GM12865 (cell line): ENCODE results near the gene ITK.
"Not testable (repeated sequence)": the region's sequence is repeated elsewhere in the genome, so short reads cannot be mapped to it uniquely, and the experiment has no call there.

Source experiments
- DNase-seq: peaks from one replicate; pipeline ENCODE4 v3.0.0; 2010; ENCODE audit warnings: low read depth
- H3K4me3 ChIP-seq: 2 replicates; pipeline ENCODE4 v1.5.1; 2011; ENCODE audit warnings: mild to moderate bottlenecking, low read depth, low read length, control low read depth
- TF ChIP-seq, protein P1 (sequence below): IDR thresholded peaks from 2 replicates; pipeline ENCODE4 v1.5.1; 2011; ENCODE audit warnings: low read length, control low read depth, low read depth, inconsistent platforms; ENCODE audit not compliant: insufficient read depth; ENCODE audit errors: missing control alignments

ITK gene

DNA sequence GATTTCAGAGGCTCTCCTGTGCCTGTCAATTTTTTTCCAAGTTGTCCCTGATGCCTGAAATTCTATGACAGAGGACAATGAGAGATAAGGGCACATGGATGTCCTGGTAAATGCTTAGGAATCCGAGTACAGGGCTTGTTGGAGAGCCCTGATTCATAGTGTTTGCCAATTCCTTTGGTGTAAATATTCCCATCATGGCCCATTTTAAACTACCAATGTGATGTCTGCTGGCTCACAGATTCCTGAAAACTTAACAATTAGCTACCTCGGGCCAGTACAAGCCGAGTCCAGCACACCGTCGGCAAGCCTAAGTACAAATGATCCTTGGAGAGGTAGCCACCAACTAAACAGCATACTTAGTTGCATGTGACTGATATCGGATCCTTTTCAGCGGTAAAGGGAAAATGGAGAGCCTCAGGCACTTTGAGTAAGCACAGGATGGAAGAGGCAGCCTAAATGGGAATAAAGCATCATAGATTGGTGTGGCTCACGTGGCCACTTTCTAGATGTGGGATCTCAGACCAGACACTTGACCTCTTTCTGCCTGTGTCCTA, 3.6 kb downstream of the ITK start:
- DNase-seq = no peak
- TF ChIP-seq, protein P1, sequence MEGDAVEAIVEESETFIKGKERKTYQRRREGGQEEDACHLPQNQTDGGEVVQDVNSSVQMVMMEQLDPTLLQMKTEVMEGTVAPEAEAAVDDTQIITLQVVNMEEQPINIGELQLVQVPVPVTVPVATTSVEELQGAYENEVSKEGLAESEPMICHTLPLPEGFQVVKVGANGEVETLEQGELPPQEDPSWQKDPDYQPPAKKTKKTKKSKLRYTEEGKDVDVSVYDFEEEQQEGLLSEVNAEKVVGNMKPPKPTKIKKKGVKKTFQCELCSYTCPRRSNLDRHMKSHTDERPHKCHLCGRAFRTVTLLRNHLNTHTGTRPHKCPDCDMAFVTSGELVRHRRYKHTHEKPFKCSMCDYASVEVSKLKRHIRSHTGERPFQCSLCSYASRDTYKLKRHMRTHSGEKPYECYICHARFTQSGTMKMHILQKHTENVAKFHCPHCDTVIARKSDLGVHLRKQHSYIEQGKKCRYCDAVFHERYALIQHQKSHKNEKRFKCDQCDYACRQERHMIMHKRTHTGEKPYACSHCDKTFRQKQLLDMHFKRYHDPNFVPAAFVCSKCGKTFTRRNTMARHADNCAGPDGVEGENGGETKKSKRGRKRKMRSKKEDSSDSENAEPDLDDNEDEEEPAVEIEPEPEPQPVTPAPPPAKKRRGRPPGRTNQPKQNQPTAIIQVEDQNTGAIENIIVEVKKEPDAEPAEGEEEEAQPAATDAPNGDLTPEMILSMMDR = no peak
- H3K4me3 ChIP-seq = no peak overlapping the region

DNA sequence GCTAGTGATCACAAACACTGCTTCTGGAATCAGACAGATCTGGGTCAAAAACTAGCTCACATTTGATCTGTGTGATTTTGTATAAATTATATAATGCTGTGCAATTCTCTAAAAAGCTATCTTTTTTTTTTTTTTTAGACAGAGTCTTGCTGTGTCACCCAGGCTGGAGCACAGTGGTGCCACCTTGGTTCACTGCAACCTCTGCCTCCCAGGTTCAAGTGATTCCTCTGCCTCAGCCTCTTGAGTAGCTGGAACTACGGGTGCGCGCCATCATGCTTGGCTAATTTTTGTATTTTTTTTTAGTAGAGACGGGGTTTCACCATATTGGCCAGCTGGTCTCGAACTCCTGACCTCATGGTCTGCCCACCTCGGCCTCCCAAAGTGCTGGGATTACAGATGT, 4.5 kb downstream of the ITK start:
- DNase-seq, H3K4me3 ChIP-seq: not testable (repeated sequence)

DNA sequence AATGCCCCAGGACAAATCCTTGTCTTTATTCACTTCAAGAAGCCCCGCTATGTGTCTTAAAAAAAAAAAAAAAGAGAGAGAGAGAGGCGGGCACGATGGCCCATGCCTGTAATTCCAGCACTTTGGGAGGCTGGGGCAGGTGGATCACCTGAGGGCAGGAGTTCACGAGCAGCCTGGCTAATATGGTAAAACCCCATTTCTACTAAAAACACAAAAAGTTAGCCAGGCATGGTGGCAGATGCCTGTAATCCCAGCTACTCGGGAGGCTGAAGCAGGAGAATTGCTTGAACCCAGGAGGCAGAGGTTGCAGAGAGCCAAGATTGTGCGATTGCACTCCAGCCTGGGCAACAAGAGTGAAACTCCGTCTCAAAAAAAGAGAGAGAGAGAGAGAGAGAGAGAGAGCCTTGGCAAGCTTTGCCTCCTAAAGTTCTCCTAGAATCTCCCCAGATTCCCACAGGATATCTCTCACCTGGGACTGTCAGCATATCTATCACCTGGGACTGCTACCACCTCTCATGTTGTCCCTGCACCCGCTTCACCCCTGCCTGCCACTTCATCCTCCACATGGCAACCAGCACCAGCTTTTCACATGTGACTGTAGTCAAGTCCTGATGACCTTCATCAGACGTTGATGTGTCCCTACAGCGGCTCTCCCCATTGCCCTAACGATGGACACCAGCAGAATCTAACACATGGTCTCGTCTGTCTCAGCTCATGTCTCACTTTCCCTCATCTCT, 5.8 kb downstream of the ITK start:
- H3K4me3 ChIP-seq = no peak overlapping the region
- TF ChIP-seq, protein P1 = no peak
- DNase-seq = no peak

DNA sequence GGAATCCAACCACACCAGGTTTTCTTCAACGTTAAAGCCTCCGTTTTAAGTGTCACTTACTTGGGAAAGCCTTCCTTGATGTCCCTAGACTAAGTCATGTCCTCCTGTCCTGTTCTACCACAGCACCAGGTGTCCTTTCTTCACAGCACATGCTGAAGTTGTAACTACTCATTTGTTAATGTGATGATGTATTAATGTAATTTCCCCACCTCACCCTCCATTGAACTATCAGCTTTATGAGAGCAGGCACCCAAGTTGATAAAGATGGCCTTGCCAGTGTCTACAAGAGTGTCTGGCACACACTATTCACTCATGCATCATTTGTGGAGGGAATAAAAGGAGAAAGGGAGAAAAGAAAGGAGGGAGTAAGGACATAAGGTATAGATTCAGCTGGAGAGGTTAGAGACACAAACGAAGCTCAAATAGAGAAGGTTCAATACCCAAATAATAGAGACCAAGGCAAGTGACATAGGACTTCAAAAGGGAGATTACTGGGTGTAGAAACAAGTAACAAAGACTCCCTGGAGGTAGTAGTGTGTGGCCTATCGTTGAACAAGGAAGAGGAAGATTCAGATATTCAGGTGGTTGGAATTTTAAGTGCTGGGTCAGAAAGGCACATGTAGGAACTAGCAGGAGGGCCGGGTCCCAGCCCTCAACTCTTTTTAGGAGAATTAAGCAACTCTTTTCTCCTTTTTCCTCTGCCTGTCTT, 6.6 kb downstream of the ITK start:
- TF ChIP-seq, protein P1 = no peak
- no peak overlapping the region for H3K4me3 ChIP-seq
- no peak for DNase-seq

DNA sequence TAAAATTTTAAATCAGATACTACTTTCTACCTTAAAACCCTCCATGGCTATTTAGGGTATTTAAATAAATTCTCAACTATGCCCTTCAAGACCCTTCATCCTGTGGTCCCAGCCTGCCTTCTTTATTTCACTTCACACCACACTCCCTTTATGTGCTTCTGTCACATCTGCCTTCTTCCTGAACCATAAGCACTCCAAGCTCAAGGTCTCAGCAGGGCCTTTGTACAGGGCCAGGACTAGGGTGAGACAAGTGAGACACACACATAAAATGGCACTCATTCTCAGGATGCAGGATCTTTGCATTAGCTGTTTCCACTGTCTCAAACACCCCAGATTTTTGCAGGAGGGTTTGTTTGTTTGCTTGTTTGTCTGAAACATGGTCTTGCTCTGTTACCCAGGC, 7.6 kb downstream of the ITK start:
- TF ChIP-seq, protein P1 = no peak
- H3K4me3 ChIP-seq = no peak overlapping the region
- no peak for DNase-seq

DNA sequence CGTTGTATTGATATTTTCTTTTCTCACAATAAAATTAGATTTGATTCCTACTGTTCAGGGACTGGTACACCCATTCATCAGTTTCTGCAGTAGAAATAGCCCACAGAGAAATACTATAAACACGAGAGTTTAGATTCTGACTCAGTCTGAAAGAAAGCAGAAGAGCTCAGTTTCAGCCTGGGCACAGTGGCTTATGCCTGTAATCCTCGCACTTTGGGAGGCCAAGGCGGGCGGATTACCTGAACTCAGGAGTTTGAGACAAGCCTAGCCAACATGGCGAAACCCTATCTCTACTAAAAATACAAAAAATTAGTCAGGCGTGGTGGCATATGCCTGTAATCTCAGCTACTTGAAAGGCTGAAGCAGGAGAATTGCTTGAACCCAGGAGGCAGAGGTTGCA, 8.6 kb downstream of the ITK start:
- TF ChIP-seq, protein P1 = no peak
- peak; percentile 20 for DNase-seq
- no peak overlapping the region for H3K4me3 ChIP-seq

DNA sequence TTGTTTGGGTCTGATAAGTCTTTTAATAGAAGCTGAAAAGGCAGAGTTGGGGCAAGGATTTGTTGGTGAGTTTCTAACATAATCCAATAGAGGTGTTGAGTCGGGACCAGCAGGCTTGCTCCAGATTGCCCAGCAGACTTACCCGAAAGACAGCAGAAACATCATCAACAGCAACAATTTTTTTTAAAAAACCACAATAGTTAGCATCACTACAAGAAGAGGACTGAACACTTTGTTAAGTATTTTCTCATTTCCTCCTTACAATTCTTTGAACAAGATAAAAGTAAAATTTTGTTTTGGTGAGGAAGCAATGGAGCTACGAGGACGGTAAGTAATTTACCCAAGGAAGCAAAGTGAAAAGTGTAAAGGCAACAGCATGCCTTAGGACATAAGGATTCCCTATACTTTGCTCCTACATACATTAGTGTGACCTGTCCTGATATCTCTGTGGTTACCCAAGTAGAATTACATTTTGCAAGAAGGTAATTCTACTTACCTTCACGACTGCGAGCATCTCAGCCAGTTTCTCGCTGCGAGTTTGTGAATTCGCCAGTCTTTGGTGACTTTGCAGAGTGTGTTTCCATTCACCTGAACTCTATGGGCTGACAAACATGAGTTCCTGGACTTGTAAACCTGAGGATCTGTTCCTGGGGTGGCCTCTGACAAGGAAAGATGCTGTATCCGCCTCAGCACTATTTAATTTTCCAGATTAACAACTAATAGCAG, 13.2 kb downstream of the ITK start:
- DNase-seq = no peak
- H3K4me3 ChIP-seq = no peak overlapping the region
- TF ChIP-seq, protein P1 = no peak
